NCI-H146 treated with DMSO at 0.1 percent for 48 hours (cell line): ENCODE measurements around the gene SIGLEC7.

Source experiments
- DNase-seq: peaks from one replicate; lab custom pipeline; 2025; ENCODE audit not compliant: unreplicated experiment; lab: John Stamatoyannopoulos, UW

SIGLEC7 gene

DNA sequence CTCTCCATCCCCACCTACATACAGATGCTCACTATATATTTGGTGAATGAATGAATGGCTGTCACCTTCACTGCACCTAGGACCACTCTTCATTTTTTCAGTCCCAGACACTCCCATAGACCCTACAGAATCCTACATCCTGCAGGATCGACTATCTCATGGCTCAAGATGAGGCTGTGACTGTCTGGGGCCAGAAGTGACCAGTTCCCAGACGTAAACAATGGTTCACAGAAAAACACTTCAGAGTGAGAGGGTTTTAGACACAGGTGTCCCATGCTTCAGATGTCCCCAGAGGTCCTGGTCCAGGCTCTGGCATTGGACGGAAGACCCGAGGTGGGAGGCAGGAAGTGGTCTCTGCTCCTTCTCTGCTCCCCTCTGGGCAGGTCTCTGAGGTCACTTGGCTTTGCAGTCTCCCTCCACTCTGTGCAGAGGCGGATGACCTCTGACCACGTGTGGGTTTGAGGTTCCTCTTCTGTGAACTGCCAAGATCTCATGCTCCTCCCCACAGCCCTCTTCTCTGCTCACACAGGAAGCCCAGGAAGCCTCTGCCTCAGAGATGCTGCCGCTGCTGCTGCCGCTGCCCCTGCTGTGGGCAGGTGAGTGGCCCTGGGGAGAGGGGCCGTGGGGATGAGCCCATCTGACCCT, 24.9 kb downstream of the SIGLEC7 start:
- no peak for DNase-seq

GRCh38 chr19:51168564-51169282, 26.6 kb downstream of the SIGLEC7 start:
- DNase-seq: no peak

DNA sequence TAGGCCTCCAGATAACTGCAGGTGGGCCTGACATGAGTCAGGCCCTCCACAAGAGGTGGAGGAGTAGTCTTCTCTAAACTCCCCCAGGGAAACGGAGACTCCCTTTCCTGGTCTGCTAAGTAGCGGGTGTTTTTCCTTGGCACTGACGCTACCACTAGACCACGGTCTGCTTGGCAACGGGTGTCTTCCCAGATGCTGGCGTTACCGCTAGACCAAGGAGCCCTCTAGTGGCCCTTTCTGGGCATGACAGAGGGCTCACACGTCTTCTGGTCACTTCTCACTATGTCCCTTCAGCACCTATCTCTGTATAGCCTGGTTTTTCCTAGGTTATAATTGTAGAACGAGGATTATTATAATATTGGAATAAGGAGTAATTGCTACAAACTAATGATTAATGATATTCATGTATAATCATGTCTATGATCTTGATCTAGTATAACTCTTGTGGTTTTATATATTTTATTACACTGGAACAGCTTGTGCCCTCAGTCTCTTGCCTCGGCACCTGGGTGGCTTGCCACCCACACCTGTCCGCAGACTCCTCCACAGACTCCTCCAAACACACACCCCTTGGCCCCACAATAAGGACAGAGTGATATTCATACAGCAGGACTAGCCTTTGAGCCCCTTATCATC, 27.3 kb downstream of the SIGLEC7 start:
- peak; percentile 17 for DNase-seq

GRCh38 chr19:51172223-51172622, 30.1 kb downstream of the SIGLEC7 start:
- DNase-seq: no peak

DNA sequence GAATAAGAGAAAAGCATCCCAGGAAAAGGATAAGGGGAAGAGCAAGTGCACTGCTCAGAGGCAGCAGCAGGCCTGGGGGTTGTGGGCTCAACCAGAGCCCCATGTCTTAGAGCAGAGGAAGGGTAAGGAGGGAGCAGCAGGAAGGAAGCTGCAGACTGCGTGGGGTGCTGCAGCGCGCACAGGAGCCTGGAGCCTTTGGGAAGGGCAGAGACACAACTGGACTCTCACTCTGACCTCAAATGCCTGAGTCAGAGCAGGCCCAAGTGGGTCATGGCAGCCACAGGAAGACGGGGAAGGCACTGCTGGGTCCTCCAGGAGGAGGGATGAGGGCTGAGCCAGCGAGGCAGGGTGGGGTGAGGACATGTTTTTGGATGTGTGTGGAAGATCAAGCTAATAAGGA, 31.6 kb downstream of the SIGLEC7 start:
- DNase-seq: no peak

- no peak for DNase-seq
Observed at GRCh38 chr19:51179256-51179655, 37.2 kb downstream of the SIGLEC7 start.

DNA sequence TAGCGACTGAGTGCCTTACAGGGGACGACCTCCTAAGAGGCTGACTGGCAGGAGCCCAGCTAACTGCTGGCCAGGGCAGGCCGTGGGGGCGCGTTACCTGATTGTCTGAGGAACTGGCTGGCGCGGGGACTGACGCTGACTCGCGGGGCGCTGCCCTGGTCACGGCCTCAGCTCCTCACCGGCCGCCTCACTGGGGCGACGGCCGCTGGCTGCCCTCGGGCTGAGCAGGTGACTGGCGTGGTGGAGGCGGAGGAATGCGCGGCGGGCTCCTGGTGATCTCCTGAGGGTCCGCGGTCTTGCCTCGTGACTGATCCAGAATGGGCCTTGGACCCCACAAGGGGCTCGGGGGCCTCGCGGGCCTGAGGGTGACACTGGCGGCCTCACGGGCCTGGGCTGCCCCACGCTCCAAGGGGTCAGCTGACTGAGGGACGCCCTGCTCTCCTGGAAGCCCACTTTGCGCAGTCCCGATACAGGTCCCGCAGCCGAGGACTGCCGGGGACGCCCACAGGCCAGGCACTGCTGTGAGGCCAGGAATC, 39.3 kb downstream of the SIGLEC7 start:
- DNase-seq: no peak

GRCh38 chr19:51181913-51182419, 39.9 kb downstream of the SIGLEC7 start:
- DNase-seq: no peak

DNA sequence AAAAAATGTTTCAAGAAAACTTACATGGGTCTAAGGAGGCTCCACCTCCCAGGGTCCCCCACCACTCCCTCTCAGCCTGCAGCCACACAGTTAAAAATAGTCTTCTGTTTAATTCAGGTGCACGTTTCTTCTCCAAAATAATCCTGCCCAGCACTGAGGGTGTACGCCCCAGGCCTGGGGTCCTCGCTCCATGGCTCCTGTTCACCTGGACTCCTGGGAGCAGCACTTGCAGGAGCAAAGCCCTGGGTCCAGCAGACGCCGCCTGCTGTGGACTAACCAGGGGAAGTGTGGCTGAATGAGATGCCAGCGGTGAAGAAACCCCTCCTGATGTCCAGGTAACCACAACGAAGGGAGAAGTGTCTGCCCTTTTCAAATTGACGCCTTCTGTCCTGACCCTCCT, 41.5 kb downstream of the SIGLEC7 start:
- DNase-seq: no peak

GRCh38 chr19:51185069-51185867, 43.2 kb downstream of the SIGLEC7 start:
- DNase-seq: no peak

GRCh38 chr19:51185868-51186215, 43.7 kb downstream of the SIGLEC7 start:
- no peak for DNase-seq

- DNase-seq: no peak
Observed at GRCh38 chr19:51186323-51186722, 44.2 kb downstream of the SIGLEC7 start.

DNA sequence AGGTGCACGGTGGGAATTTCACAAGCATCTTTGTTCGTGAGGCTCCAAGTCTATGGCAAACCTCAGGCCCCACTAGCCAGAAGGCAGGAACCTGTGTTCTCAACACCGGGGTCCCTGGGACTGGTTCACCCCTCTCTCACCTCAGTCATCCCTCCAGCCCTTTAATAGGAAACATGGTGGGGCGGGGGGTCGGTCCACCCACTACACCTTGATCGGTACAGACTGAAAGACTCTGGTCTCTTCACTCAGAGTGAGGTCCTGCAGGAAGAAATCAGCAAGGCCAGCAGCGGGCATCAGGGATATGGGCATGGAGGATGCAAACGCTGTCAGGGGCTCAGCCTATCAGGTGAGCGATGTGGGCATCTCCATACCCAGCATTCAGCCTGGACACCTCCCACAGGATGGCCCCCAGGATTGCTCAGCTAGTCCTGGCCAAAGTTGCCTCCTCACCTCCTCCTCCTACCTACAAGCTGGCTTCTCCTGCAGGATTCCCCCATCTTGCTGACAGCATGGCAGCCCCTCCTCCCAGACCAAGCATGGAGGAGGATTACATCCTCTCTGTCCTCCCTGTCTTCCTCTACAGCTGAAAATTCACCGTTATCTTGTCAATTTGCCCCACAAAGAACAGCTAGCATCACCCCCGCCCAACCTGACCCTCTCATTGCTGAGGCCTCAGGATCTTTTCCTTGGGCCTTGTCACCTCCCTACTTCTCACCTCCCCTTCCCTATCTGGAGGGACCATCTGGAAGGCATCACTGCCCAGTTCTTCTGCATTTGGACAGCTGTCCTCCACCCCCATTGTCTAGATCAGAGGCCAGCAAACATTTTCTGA, 45.5 kb downstream of the SIGLEC7 start:
- DNase-seq: no peak

DNA sequence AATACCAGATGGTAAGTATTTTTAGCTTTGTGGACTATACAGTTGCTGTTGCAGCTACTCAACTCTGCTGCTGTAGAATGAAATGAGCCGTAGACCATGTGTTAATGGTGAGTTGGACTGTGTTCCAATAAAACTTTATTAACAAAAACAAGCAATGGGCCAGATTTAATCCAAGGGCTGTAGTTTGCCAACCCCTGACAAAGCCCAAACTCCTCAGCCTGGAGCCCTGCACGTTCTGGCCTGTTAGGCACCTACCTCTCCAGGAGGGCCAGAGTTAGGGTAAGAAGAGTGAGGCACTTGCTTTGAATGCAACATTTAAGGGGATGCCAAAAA, 46.1 kb downstream of the SIGLEC7 start:
- DNase-seq: no peak

- DNase-seq: no peak
Observed at GRCh38 chr19:51192689-51193088, 50.6 kb downstream of the SIGLEC7 start.

GRCh38 chr19:51194527-51195315, 52.6 kb downstream of the SIGLEC7 start:
- DNase-seq: no peak

DNA sequence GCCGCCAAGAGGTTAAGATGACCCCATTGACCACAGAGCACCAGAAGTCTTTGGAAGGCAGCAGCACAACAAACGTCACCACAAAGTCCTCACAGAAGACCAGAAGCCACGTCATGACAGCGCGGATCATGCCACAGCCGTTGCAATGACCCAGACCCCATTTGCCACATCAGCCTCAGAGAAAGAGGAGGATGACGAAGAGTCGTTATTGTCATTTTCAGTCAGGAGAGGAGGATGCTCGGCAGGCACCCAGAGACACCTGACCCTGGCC, 53.1 kb downstream of the SIGLEC7 start:
- no peak for DNase-seq

- no peak for DNase-seq
Observed at GRCh38 chr19:51195616-51196015, 53.5 kb downstream of the SIGLEC7 start.

DNA sequence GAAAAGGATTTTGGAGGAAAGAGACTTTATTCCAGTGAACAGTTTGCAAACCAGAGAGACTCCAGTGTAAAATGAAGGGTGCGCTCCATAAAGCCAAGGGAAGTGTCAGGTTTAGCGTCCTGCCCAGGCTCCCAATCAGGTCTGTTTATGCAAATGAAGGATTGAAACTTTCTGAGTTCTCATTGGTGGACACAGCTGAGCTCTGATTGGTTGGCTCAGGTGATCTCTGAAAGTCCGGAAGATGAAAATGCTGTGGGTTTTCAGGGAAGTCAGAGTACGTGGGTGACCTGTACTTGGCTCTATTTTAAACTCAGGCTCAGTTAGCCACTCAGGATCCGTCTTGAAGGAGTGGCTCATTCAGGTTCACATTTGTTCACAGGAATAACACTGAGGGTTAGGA, 54.1 kb downstream of the SIGLEC7 start:
- DNase-seq: no peak

- no peak for DNase-seq
Observed at GRCh38 chr19:51198641-51199040, 56.5 kb downstream of the SIGLEC7 start.
